ENCODE data around the gene DCTN1.

The DCTN1 gene

DNA sequence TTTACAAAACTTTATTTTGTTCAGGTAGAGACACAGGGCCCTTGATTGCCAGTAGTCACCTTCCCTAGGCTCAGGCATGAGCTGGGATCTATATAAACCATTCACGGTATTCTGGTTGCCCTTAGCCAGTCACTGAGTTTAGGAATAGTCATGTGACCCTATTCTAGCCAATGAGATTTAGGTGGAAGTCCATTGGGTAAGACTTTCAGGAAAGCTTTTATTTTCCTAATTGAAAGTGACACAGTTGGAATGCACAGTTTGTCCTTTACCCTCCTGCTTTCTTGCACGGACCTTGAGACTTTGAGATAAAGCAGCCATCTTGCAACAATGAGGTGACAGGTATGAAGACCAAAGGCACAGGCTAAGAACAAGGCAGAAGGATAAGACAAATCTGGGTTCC is 58.4 kb downstream of the DCTN1 start:
- DNase-seq (ENCODE audit: low read depth in 2 of 2), result no peak

DNA sequence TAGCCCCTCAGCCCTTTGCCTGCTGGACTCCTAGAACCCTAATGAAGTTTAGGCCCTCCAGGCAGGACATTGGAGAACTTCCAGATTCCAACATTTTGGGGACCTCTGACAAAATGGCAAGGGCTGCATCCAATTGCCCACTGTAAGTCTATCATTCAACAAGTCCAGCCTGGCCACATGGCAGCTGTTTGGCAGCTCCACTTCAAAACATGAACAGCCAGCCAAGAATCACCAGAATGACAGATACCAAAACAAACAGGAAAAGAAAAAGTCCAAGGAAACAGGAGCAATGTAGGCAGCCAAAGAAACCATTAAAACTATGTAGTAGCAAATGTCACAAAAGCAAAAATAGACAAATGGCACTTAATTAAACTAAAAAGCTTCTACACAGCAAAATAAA is 62.4 kb downstream of the DCTN1 start:
- DNase-seq (ENCODE audit: low read depth in 2 of 2), result no peak

DNA sequence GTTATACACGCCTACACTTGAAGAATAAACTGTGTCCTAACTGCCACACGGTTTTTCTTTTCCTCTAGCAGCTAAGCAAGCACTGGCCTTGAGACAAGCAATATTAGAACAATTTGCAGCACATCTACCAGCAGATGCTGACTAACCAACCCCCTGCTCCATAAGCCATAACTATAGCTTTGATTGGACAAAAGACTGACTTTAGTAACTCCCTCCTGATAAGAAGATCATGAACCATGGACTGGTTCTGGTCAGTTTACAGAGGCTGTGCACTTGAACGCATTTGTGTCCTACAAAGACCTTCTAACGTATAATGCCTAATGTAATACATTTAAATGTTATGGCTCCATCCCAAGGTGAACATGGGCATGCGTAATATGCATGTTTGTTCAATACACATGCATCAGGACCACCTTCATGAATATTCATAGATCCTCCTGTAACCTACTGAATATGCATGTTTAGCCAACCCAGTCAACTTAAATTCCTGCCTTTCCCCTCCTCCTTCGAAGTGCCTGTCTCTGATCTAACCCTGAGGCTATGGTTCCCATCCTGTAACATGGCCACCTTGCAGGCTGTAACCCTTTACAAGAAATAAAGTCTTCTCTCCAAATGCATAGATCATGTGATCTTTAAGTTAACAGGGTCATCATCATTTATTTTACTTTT is 63.4 kb downstream of the DCTN1 start:
- DNase-seq (ENCODE audit: low read depth in 2 of 2), result no peak

DNA sequence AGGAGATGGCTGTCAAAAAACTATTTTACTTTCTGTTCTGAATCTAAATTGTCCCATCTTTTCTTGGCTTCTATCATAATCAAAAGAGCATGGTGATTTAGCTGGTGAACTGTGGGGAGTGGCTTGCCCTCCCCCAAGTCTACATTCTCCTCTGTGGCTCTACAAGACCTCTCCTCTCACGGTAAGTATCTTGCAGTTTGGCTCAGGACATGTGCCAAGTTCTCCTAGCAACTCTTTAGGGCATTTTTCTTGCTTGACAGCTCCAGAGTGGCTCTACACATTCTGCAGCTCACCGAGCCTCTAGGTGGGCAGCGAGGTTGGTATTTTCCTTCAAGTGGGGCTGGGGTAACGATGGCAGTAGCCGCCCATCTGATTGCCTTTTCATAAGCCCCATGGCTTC is 66.0 kb downstream of the DCTN1 start:
- no peak for DNase-seq (ENCODE audit: low read depth in 2 of 2)

DNA sequence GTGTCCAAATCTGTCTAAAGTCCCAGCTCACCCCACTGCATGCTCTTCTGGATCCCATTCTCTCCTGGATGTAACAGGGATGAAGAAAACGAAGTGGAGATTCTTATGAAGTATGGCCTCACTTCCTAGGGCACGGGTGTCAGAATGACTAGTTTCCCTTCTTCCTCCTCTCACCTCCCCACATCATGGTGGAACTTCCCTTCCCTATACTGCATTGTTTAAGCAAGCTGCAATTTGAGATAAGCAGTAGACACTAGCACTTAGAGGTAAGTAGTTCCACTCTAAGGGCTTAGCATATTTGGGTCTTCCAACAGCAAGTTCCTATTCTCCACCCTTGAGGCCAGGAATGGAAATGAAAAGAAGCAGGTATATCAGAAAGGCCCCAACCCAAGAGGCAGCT is 66.6 kb downstream of the DCTN1 start:
- no peak for DNase-seq (ENCODE audit: low read depth in 2 of 2)

DNA sequence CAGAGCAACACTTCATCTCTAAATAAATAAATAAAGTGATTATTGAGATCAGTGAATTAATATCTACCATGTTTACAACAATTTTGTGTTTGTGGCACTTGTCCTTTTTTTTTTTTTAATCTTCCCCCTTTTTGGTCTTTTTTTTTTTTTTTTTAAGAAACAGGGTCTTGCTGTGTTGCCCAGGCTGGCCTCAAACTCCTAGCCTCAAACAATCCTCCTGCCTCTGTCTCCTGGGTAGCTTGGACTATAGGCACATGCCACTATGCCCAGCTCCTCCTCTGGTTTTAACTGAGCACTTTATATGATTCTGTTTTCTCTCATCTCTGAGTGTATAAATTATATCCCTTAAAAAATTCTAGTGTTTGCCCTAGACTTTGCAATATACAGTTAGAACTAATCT is 67.2 kb downstream of the DCTN1 start:
- DNase-seq (ENCODE audit: low read depth in 2 of 2), result no peak

Data from stimulated activated CD4-positive, alpha-beta T cell treated with anti-CD3 and anti-CD28 coated beads, Interleukin-1b, Interleukin-23, amount 100 ng/mL, for 4 hours (primary cell).